ENCODE results near the gene PDE4A. TPM values are rescaled to one million over a fixed set of nuclear protein-coding genes. Genes with fewer than 3 reads are reported as not detected.

The PDE4A gene
- total and polyA plus RNA-seq, 2 of the 8 experiments (the other 6 are each of a cell fraction or from before 2014, with no cell fraction given), result 2.0 to 4.4 TPM

DNA sequence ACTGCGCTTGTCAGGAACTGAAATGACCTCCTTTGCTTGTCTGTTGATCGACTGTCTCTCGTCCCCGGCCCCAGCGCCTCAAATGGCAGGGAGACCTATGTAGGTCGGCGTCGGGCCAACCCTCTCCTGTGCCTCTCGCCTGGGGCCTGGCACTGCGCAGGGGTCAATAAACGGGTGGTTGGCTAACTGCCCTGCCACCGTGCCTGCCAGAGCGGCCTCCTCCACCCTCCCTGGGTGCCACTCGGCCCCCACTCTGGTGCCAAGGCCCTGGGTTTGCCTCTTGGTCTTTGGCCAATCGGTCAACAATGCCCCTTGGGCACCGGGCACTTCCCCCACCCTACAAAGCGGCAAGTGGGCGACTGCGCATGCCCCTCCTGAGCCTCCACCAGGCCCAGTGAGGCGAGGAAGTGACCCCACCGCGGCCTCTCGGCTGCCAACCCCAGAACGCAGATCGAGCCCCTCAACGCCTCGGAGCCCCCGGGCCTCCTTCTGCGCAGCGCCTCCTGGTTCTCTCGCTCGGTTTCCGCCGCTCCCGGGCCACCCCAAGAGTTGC is 81.7 kb downstream of the PDE4A start:
- H3K4me3 ChIP-seq (ENCODE audit: extremely low read depth in 1 of 4, insufficient read depth in 2 of 4, low read depth in 3 of 4, low read length in 4 of 4), result peak overlapping the region; percentile 64 to 96 (median 86)
- ChIA-PET POLR2A (ENCODE audit: partially characterized antibody) (interaction anchor here (0.5 to 3.7 kb wide), 9 partner anchors 11 to 341 kb away, joined by 3 to 14 read pairs (median 4); partner anchors contain the start of gene S1PR5), CTCF (ENCODE audit: partially characterized antibody) (interaction anchor here (0.6 to 10.7 kb wide), 4 partner anchors 10 to 195 kb away, joined by 3 to 78 read pairs (median 8); no protein-coding TSS in a partner anchor)
- H4K20me1 ChIP-seq (replicated peaks in 1 of 2; ENCODE audit: control insufficient read depth in 1 of 2, insufficient read depth in 2 of 2, low read length in 2 of 2), result peaks cover 0 to 8% of the 10 kb centered on the region in 2 experiments
- H3K36me3 ChIP-seq (ENCODE audit: control insufficient read depth in 2 of 4, insufficient read depth in 4 of 4, low read length in 3 of 4), result peaks cover 7 to 23% (median 9%) of the 10 kb centered on the region in 4 experiments; a peak in 6 of 8 replicates
- H3K14ac ChIP-seq (ENCODE audit: insufficient read length), result peak overlapping the region; percentile 27
- H4K91ac ChIP-seq (replicated peaks; ENCODE audit: insufficient read length, low read length), result peak overlapping the region; percentile 99
- H3K23me2 ChIP-seq (ENCODE audit: low read depth, low read length), result peaks cover 10% of the 10 kb centered on the region; the same call in 1 of the 2 replicates
- peak overlapping the region; percentile 95 for H2BK120ac ChIP-seq (replicated peaks; ENCODE audit: low read depth, low read length)
- peak overlapping the region; percentile 97 for H4K8ac ChIP-seq (ENCODE audit: extremely low read depth, insufficient read depth, low read length)
- peak in 1 of 2 experiments; percentile 71 for DNase-seq (ENCODE audit: low read depth in 1 of 2, low spot score in 2 of 2)
- H2BK15ac ChIP-seq (ENCODE audit: low read length), result peak overlapping the region; percentile 92
- peak overlapping the region; percentile 95 for H3K56ac ChIP-seq (replicated peaks; ENCODE audit: insufficient read length, low read depth, low read length)
- peaks cover 11% of the 10 kb centered on the region; the same call in 1 of the 2 replicates for H3K79me1 ChIP-seq (ENCODE audit: low read depth, low read length)
- no peak for FAIRE-seq
- H3K23ac ChIP-seq (ENCODE audit: insufficient read length), result no peak overlapping the region
- H3K9ac ChIP-seq (replicated peaks in 1 of 4; ENCODE audit: extremely low read depth in 1 of 4, low read depth in 3 of 4, low read length in 3 of 4), result peak overlapping the region; percentile 81 to 91 (median 87)
- no peak overlapping the region for H2AFZ ChIP-seq (ENCODE audit: low read length)
- H3K18ac ChIP-seq (ENCODE audit: extremely low read depth, low read length), result peak overlapping the region; percentile 93
- H2AK5ac ChIP-seq (ENCODE audit: low read depth, low read length), result peak overlapping the region; percentile 56; the same call in 1 of the 2 replicates
- H3K9me3 ChIP-seq (ENCODE audit: insufficient read depth in 2 of 2, low read depth in 1 of 2, low read length in 1 of 2), result no peaks in the 10 kb centered on the region
- no peak for TF ChIP-seq YY1 (IDR thresholded peaks at IDR 0.05; ENCODE audit: low read depth, low read length)
- TF ChIP-seq NRF1 (IDR thresholded peaks at IDR 0.05; ENCODE audit: low read depth, low read length), result peak; percentile 6; the same call in 1 of the 2 replicates
- TF ChIP-seq ASH2L (IDR thresholded peaks at IDR 0.05; ENCODE audit: low read length), result peak; percentile 67
- H4K5ac ChIP-seq (ENCODE audit: insufficient read length, low read depth, low read length), result peak overlapping the region; percentile 92
- H3K4ac ChIP-seq (replicated peaks; ENCODE audit: insufficient read length, low read depth, low read length), result peak overlapping the region; percentile 94
- H2BK20ac ChIP-seq (ENCODE audit: low read length), result 0 out of 2 replicates have a peak overlapping the region, but pooled peaks have one; percentile 61
- peaks cover 0 to 39% of the 10 kb centered on the region in 2 experiments; a peak in 2 of 4 replicates for H3K79me2 ChIP-seq (ENCODE audit: control insufficient read depth in 1 of 2, insufficient read depth in 2 of 2, low read length in 2 of 2)
- peak overlapping the region; percentile 96 for H3K27ac ChIP-seq (ENCODE audit: low read depth, low read length)
- H3K4me2 ChIP-seq (ENCODE audit: insufficient read depth in 1 of 2, low read depth in 2 of 2, low read length in 2 of 2), result peak overlapping the region; percentile 88 to 91
- H2BK5ac ChIP-seq (ENCODE audit: low read depth, low read length), result peak overlapping the region; percentile 92; the same call in 1 of the 2 replicates
- 8% methylated on average over 35 of the region's 35 CpGs; no CpG with 5 or more reads in 1 of the 2 experiments for WGBS, 2 experiments (ENCODE audit: extremely low coverage in 1 of 2, insufficient coverage in 1 of 2, insufficient read length in 1 of 2, insufficient replicate concordance in 2 of 2, low coverage in 1 of 2, low lambda C conversion rate in 2 of 2, missing lambda C conversion rate in 1 of 2)
- no peaks in the 10 kb centered on the region for H3K27me3 ChIP-seq (replicated peaks in 1 of 4; ENCODE audit: control insufficient read depth in 3 of 4, extremely low read depth in 1 of 4, insufficient read depth in 3 of 4, low read length in 3 of 4)
- H2BK12ac ChIP-seq (ENCODE audit: low read depth, low read length), result peak overlapping the region; percentile 68; the same call in 1 of the 2 replicates
- H3K4me1 ChIP-seq (replicated peaks in 1 of 4; ENCODE audit: control insufficient read depth in 3 of 4, insufficient read depth in 4 of 4, low read length in 3 of 4), result peaks cover 3 to 24% (median 13%) of the 10 kb centered on the region in 4 experiments

All from H1 (cell line).